Upper lobe of right lung (tissue), 1 donor: ENCODE data around the gene PDK2. TPM values are rescaled to one million over a fixed set of nuclear protein-coding genes. Genes with fewer than 3 reads are reported as not detected.

Experiments
- ATAC-seq: fragments of 200-7000 bp; cut with Tn5 transposase; one replicate; pipeline ENCODE4 v1.9.1; 2020; ENCODE audit warnings: mild to moderate bottlenecking, moderate library complexity
- DNase-seq: peaks from one replicate; pipeline ENCODE4 v3.0.0-alpha.2; 2020
- H3K27ac ChIP-seq: fragments of 200-600 bp; one replicate; pipeline ENCODE4 v1.8.0; 2022
- H3K27me3 ChIP-seq: fragments of 200-600 bp; one replicate; pipeline ENCODE4 v1.8.0; 2022; ENCODE audit warnings: mild to moderate bottlenecking
- H3K36me3 ChIP-seq: fragments of 200-600 bp; one replicate; pipeline ENCODE4 v1.8.0; 2022
- H3K4me1 ChIP-seq: fragments of 200-600 bp; one replicate; pipeline ENCODE4 v1.8.0; 2022
- H3K4me3 ChIP-seq: fragments of 200-600 bp; one replicate; pipeline ENCODE4 v1.8.0; 2022; ENCODE audit warnings: mild to moderate bottlenecking
- H3K9me3 ChIP-seq: fragments of 200-600 bp; one replicate; pipeline ENCODE4 v1.8.0; 2022
- CTCF ChIP-seq: fragments of 200-600 bp; IDR thresholded peaks from one replicate; pipeline ENCODE4 v1.8.0; 2022; ENCODE audit warnings: antibody characterized with exemption
- intact Hi-C: fragments of 100-400 bp; cut with DNase I; formaldehyde crosslinking; loops from one replicate; pipeline ENCODE4 v1.11.0; 2022
- total RNA-seq: library from RNA; stranded (reverse); fragmentation: NEBNext Ultra II Directional; extraction: Animal tissue kit (Norgen Biotek cat#: 25700); gene quantifications from one replicate; pipeline ENCODE4 v1.2.1, GENCODE V29; 2021
- donor health status: DM: no; HTN: yes; CAD: no; lungs with severe emphysema.

PDK2 gene
- total RNA-seq, 1 donor from 2014 or later: 30.2 TPM

GRCh38 chr17:50136096-50136687 lies 41.0 kb downstream of the PDK2 start:
- Histone ChIP-seq H3K27ac (no peak overlapping the region), H3K4me3 (no peak overlapping the region), H3K36me3 (peaks cover 66% of the 10 kb centered on the region), H3K4me1 (peaks cover 12% of the 10 kb centered on the region), H3K27me3 (no peaks in the 10 kb centered on the region), H3K9me3 (no peaks in the 10 kb centered on the region)
- intact Hi-C loops: no loop called here
- DNase-seq: no peak
- no peak for TF ChIP-seq CTCF
- ATAC-seq: no peak

GRCh38 chr17:50137042-50137441 lies 41.9 kb downstream of the PDK2 start:
- intact Hi-C loops: no loop called here
- no peak overlapping the region for H3K4me3 ChIP-seq
- ATAC-seq: no peak
- H3K9me3 ChIP-seq: no peaks in the 10 kb centered on the region
- peaks cover 14% of the 10 kb centered on the region for H3K4me1 ChIP-seq
- no peak overlapping the region for H3K27ac ChIP-seq
- DNase-seq: no peak
- H3K36me3 ChIP-seq: peaks cover 75% of the 10 kb centered on the region
- no peaks in the 10 kb centered on the region for H3K27me3 ChIP-seq
- TF ChIP-seq CTCF: no peak

GRCh38 chr17:50139185-50139783 lies 44.1 kb downstream of the PDK2 start:
- ATAC-seq (no peak), DNase-seq (no peak)
- Histone ChIP-seq H3K9me3 (no peaks in the 10 kb centered on the region), H3K27ac (peak overlapping the region; percentile 71), H3K27me3 (no peaks in the 10 kb centered on the region), H3K4me1 (peaks cover 27% of the 10 kb centered on the region), H3K4me3 (no peak overlapping the region), H3K36me3 (peaks cover 97% of the 10 kb centered on the region)
- no peak for TF ChIP-seq CTCF
- intact Hi-C loops: no loop called here

- ATAC-seq: peak; percentile 91
- intact Hi-C loops: no loop called here
- Histone ChIP-seq H3K27ac (peak overlapping the region; percentile 71), H3K4me1 (peaks cover 27% of the 10 kb centered on the region), H3K27me3 (no peaks in the 10 kb centered on the region), H3K4me3 (no peak overlapping the region), H3K36me3 (peaks cover 97% of the 10 kb centered on the region), H3K9me3 (no peaks in the 10 kb centered on the region)
- peak; percentile 97 for TF ChIP-seq CTCF
- peak; percentile 88 for DNase-seq
Observed at GRCh38 chr17:50139950-50140885, 45.1 kb downstream of the PDK2 start.

GRCh38 chr17:50141026-50141744 lies 46.0 kb downstream of the PDK2 start:
- H3K36me3 ChIP-seq: peaks cover 89% of the 10 kb centered on the region
- H3K27me3 ChIP-seq: no peaks in the 10 kb centered on the region
- intact Hi-C loops: no loop called here
- H3K27ac ChIP-seq: peak overlapping the region; percentile 71
- no peak for TF ChIP-seq CTCF
- ATAC-seq (no peak), DNase-seq (no peak)
- H3K4me3 ChIP-seq: no peak overlapping the region
- no peaks in the 10 kb centered on the region for H3K9me3 ChIP-seq
- peaks cover 33% of the 10 kb centered on the region for H3K4me1 ChIP-seq
